Endothelial cell (in vitro differentiated cells): ENCODE results near the gene SPACDR. TPM values are rescaled to one million over a fixed set of nuclear protein-coding genes. Genes with fewer than 3 reads are reported as not detected.
A peak's percentile ranks its signal among the peaks of the same experiment; 100 is the strongest.

Experiments
- DNase-seq: peaks from one replicate; pipeline ENCODE4 v3.0.0; 2021; ENCODE audit warnings: low spot score
- H3K27ac Mint-ChIP-seq: one replicate; pipeline ENCODE4 v1.8.0; 2021; ENCODE audit warnings: mixed read lengths, inconsistent platforms; ENCODE audit not compliant: unreplicated experiment
- H3K27me3 Mint-ChIP-seq: one replicate; pipeline ENCODE4 v1.8.0; 2021; ENCODE audit warnings: mild to moderate bottlenecking, moderate library complexity, mixed read lengths, inconsistent platforms; ENCODE audit not compliant: unreplicated experiment
- H3K36me3 Mint-ChIP-seq: one replicate; pipeline ENCODE4 v1.8.0; 2021; ENCODE audit warnings: mild to moderate bottlenecking, low read depth, mixed read lengths, inconsistent platforms; ENCODE audit not compliant: unreplicated experiment
- H3K4me1 Mint-ChIP-seq: one replicate; pipeline ENCODE4 v1.8.0; 2021; ENCODE audit warnings: mild to moderate bottlenecking, mixed read lengths, inconsistent platforms; ENCODE audit not compliant: unreplicated experiment
- H3K4me3 Mint-ChIP-seq: one replicate; pipeline ENCODE4 v1.8.0; 2021; ENCODE audit warnings: mild to moderate bottlenecking, mixed read lengths, inconsistent platforms; ENCODE audit not compliant: unreplicated experiment
- H3K9me3 Mint-ChIP-seq: one replicate; pipeline ENCODE4 v1.8.0; 2021; ENCODE audit warnings: mixed read lengths, inconsistent platforms; ENCODE audit not compliant: unreplicated experiment
- CTCF ChIP-seq: fragments of 200-600 bp; sonication (generic); IDR thresholded peaks from one replicate; pipeline ENCODE4 v1.5.0; 2021; ENCODE audit warnings: antibody characterized with exemption; ENCODE audit not compliant: unreplicated experiment
- total RNA-seq: library from RNA; stranded (reverse); fragmentation: NEBNext Ultra II Directional; extraction: Animal tissue kit (Norgen Biotek cat#: 25700); gene quantifications from one replicate; pipeline ENCODE4 v1.2.1, GENCODE V29; 2021; ENCODE audit not compliant: unreplicated experiment

SPACDR gene
- total RNA-seq, 1 donor from 2014 or later: 4.3 TPM

DNA sequence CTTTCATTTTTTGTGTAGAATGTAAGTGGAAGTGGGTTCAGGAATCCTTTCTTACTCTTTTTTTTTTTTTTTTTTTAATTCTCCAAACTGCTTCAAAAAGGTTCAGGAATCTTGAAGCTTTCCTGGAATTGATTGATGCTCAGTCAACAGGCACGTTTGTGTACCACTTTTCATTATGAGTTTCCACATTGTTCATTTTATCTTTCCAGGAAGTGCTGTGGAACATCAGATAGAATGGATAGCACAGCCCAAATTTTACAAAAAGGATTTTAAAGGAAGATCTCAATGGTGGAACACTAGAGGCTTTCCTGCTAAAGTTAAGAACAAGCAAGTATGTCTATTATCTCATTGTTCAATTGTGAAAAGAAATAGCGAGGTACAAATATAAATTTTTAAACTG is 25.9 kb downstream of the SPACDR start:
- Mint-ChIP-seq H3K27ac (peak overlapping the region; percentile 70), H3K4me1 (peaks cover 30% of the 10 kb centered on the region), H3K27me3 (peaks cover 11% of the 10 kb centered on the region), H3K36me3 (peaks cover 20% of the 10 kb centered on the region), H3K9me3 (no peaks in the 10 kb centered on the region), H3K4me3 (no peak overlapping the region)
- no peak for TF ChIP-seq CTCF
- no peak for DNase-seq

GRCh38 chr7:100437150-100438100 is 26.6 kb downstream of the SPACDR start:
- DNase-seq: no peak
- peak overlapping the region; percentile 73 for H3K4me3 Mint-ChIP-seq
- peaks cover 11% of the 10 kb centered on the region for H3K27me3 Mint-ChIP-seq
- H3K27ac Mint-ChIP-seq: peak overlapping the region; percentile 30
- H3K4me1 Mint-ChIP-seq: peaks cover 33% of the 10 kb centered on the region
- H3K9me3 Mint-ChIP-seq: no peaks in the 10 kb centered on the region
- no peak for TF ChIP-seq CTCF
- H3K36me3 Mint-ChIP-seq: peaks cover 28% of the 10 kb centered on the region

GRCh38 chr7:100435401-100436304 is 28.4 kb downstream of the SPACDR start:
- Mint-ChIP-seq H3K27me3 (peaks cover 13% of the 10 kb centered on the region), H3K4me3 (peak overlapping the region; percentile 95), H3K36me3 (peaks cover 30% of the 10 kb centered on the region), H3K27ac (peak overlapping the region; percentile 63), H3K4me1 (peaks cover 46% of the 10 kb centered on the region), H3K9me3 (no peaks in the 10 kb centered on the region)
- peak; percentile 32 for DNase-seq
- TF ChIP-seq CTCF: no peak

GRCh38 chr7:100434297-100435144 is 29.5 kb downstream of the SPACDR start:
- Mint-ChIP-seq H3K4me3 (peak overlapping the region; percentile 94), H3K27me3 (peaks cover 15% of the 10 kb centered on the region), H3K4me1 (peaks cover 50% of the 10 kb centered on the region), H3K9me3 (no peaks in the 10 kb centered on the region), H3K36me3 (peaks cover 33% of the 10 kb centered on the region), H3K27ac (peak overlapping the region; percentile 63)
- no peak for DNase-seq
- TF ChIP-seq CTCF: no peak
